HG02610 (cell line): ENCODE data around the gene ANO10.
"Not testable (repeated sequence)": the region's sequence is repeated elsewhere in the genome, so short reads cannot be mapped to it uniquely, and the experiment has no call there.

Experiments
- ATAC-seq: cut with Tn5 transposase; IDR thresholded peaks from one replicate; pipeline ENCODE4 v1.9.1; 2021; ENCODE audit warnings: mild to moderate bottlenecking, moderate library complexity; ENCODE audit not compliant: unreplicated experiment

ANO10 gene

DNA sequence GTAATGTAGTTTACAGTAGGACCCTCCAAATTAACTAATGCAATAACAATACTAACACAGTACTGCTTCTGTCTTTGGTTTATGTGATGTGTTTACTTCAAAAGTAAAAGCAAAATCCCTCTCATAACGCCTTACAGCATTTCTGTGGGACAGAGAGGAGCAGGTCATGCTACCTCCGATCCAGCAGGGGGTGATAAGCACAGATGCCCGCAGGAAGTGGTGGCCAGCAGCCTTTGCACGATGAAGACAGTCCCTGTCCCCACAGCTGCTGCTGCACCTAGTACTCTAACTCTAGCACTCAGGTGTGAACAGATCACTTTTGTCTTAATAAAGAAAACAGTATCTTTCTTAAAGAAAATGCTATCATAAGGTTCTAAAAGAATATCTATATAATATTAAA is 38.3 kb downstream of the ANO10 start:
- no peak for ATAC-seq

DNA sequence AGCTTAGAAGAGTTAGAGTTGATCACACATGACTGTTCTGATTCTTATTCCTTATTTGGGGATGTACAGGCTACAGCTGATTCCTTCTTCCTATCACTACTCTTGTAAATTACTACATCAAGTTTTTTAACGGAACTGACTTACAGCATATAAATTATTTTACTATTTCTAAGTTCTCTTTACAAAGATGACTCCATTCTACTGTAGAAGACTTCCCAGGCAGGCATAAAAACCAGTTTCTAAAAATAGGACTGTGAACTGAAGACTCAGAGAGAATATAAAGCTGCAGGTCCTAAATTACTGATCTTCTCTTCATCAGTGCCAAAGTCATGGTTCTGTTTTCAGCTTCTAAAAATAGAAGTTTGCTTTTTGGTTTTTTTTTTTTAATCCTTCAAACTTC is 38.9 kb downstream of the ANO10 start:
- no peak for ATAC-seq

DNA sequence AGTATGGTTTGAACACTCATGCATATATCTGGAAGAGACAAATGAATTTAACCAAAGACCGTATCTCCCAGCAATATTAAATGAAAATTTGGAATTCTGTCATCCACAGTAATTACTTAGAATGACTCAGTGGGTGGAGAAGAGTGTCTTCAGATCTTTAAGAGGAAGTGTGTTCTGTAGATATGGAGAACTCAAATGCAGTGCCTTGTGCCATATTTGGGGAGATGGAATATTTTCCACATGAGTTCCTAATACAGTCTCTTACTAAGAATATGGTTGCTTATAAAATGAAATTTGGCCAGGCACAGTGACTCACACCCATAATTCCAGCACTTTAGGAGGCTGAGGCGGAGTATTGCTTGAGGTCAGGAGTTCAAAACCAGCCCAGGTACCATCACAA is 40.5 kb downstream of the ANO10 start:
- ATAC-seq = no peak

DNA sequence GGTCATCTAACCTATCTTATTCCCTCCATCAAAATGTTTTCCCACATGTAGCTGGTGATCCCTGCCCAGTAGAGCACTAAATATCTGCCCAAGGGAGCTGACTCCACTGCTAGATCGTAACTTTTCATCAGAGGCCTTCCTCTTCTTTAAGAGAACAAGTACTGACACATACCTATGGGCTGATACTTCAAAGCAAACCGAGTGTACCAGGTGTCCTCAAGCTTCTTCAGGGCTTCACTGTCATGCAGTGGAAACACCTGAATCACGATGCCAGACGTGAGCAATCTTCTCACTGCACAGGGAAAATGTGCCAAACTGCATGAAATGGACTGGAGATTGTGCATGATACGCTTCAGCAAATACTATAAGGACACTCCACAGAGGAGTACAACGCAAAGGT is 41.6 kb downstream of the ANO10 start:
- no peak for ATAC-seq

DNA sequence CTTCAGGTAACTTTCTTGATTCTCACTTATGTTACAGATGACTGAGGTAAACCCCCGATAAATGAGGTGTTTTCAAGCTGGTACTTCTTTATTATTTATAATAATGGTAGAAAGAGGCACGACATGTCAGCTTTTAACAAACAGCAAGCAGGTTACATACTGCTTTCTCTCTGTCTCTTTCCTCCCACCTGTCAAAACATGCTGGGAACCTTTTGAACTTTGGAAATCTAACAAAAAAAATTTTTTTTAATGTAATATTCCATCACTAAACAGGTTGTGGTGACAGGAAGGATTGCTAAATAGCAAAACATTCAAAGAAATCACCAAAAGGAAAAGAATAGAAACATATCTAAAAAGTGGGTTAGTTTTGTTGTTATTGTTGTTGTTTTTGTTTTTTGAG is 48.2 kb downstream of the ANO10 start:
- no peak for ATAC-seq

DNA sequence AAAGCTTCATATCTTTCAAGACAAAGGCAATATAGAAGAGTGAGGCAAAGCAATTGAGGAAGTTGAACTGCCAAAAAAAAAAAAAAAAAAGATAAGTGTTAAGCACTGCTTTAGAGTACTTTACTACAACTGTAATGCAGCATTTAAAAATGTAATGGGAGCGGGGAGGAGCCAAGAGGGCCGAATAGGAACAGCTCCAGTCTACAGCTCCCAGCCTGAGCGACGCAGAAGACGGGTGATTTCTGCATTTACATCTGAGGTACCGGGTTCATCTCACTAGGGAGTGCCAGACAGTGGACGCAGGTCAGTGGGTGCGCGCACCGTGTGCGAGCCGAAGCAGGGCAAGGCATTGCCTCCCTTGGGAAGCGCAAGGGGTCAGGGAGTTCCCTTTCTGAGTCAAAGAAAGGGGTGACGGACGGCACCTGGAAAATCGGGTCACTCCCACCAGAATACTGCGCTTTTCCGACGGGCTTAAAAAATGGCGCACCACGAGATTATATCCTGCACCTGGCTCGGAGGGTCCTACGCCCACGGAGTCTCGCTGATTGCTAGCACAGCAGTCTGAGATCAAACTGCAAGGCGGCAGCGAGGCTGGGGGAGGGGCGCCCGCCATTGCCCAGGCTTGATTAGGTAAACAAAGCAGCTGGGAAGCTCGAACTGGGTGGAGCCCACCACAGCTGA is 56.0 kb downstream of the ANO10 start:
- not testable (repeated sequence) for ATAC-seq

DNA sequence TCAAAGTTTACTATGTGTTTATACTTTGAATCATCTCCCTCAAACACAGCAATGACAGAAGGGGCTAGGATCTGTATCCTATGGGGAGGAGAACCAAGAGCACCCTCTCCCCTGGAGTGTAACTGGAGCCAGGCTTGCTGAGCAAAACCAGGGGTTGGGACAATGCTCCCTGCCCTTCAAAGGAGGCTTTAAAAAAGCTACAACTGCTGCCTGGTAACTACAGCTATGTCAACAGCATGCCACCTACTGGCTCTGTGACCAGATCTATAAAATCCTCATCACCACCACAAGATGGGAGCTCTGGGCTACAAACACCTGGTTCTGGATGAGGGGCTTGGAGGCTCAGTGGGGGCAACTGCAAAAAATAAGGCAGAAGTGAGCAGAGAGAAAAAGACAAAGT is 61.9 kb downstream of the ANO10 start:
- no peak for ATAC-seq

DNA sequence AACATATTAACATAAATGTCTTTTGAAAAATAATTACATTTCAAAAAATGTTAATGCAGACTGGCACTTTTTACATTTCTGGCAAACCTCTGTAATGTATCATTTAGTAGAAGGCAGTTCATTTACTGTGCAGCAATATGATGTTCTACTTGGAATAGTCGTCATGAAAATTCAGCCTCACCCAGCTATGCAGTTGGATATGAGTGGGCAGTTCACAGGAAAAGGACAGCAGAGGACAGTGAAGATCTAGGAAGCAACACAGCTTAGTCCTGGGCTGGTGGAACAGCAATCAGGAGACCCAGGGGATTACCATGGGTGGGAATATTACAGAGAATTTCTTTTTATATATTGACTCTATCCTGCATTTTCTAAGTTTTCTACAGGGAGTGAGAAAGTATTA is 63.6 kb downstream of the ANO10 start:
- ATAC-seq = no peak

DNA sequence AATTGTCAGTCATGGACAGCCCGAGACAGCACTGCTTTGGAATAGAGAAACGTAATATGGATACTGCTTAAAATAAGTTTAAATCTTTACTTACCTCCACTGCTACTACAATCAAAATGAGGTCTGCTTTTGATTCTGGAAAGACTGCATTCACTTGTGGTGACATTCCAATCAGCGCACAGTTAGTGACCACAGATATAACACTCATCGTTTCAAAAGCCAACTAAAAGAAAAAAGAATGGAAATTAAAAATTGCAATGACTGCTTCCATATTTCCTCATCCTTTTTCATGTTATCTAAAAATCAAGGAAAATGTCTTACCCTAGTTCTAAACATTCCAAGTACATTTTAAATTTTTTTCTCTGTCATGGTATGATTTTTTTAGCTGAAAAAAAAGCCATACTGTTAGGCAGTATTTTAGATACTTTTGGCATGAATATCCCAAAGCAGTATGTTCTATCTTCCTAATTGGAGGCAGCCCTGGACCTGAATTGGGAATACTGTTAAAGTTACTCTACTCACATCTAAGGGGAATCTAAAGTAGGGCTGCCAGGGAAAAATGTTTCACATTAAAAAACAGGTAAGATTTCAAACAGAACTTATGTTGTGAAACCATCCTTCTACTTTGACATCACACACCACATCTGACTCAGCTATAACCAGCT is 72.1 kb downstream of the ANO10 start:
- no peak for ATAC-seq

DNA sequence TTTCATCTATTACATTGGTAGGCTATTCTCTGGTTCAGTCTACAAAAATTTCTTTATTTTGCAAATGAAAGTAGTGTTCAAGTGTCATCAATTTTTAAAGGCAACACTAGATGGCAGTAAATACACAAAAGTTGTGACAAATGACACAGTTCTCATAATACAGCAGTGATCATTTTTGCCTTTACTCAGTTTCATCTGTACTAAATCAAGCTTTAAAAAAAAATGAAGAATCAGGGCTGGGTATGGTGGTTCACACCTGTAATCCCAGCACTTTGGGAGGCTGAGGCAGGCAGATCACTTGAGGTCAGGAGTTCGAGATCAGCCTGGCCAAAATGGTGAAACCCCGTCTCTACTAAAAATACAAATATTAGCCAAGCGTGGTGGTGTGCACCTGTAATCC is 77.5 kb downstream of the ANO10 start:
- not testable (repeated sequence) for ATAC-seq

DNA sequence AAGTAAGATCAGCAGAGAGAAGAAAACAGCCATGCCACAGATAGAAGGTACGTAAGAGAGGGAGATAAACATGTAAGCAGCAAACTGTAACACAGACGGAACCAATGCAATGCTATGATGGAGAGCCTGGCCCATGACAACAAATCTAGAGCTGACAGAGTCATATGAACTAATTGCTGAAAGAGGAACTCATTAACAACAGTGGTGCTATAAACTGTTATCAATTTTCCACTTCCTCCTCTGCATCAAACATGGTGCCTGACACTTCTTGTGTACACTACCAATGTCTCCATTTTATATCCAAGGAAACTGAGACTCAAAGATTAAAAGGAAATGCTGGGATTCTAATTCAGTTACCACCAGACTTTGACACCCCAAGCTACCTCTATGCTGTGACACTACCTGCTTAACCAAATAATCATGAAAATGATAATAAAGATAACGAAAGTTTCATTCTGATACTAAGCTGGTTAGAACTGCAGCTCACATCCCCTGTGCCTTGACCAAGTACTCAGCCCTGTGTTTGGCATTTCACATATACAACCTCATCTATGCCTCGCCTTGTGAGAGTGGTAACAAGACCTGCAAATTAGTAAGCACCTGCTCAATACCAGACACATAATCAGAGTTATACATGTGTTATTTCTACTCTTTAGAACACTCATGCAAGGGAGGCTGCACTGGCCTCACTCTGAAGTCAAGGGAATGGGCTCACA is 79.3 kb downstream of the ANO10 start:
- ATAC-seq = no peak

DNA sequence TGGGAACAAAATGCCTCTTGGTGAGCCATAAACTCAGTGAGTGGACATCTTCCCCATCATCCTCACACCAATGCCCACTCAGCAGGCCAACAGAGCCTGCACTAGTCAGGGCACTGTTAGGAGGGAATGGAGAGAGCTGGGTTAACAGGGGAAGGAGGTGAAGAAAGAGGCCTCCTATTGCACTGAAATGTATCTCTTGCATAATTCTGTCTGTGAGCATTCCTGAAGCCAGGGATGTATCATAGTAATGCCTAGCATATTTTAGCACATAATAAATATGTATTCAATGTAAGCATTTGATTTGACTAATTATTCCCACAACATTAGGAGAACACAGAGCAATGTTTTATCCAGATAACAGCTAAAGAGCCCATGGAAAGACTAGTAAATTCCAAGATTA is 81.2 kb downstream of the ANO10 start:
- no peak for ATAC-seq

DNA sequence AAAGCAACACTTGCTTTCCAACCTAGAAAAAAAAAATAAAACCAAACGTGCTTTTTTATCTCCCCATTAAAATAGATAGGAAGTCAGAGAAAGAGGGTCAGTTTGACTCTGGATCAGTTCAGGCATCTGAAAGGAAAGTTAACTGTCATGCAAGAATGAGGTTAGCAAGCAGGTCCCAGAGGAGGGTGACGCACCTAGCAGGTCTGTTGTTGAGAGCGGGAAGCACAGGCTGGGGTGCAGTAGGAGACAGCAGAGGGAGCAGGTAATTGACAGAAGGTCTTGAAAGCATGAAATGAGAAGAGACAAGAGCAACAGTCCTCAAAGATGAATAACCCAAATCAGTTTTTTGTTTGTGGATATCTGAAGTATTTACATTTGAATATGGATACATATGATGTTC is 82.5 kb downstream of the ANO10 start:
- no peak for ATAC-seq

DNA sequence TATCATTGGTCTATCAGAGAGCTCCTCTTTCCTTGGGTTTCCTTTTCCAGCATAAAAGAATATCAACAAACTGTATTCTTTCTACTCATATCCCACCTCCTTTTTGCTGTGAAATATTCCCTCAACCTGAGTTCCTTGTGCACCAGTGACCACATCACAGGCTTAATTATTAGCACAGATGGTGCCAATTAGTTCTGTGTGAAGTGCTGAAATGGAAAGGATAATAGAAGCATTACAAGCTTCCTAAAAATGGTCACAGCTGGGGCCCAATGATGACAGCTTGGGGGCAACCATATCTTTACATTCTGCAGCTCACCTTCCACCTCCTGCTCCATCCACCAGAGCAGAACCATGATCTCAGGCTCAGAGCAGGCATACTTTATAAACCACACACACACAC is 84.6 kb downstream of the ANO10 start:
- no peak for ATAC-seq

DNA sequence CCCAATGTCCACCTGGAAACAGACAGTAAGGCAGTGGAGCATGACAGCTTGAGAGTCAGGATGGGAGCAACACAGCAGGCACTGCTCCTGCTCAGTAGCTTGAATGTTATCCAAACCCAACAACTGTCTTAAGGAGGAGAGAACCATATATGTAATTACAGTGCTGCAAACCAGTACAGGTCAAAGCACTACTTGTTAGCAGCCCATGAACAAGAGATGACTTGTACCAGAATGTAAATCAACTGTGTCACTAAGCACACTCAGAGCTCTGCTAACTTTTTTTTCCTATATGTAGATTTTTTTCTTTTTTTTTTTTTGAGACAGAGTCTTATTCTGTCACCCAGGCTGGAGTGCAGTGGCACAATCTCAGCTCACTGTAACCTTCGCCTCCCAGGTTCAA is 87.1 kb downstream of the ANO10 start:
- no peak for ATAC-seq

DNA sequence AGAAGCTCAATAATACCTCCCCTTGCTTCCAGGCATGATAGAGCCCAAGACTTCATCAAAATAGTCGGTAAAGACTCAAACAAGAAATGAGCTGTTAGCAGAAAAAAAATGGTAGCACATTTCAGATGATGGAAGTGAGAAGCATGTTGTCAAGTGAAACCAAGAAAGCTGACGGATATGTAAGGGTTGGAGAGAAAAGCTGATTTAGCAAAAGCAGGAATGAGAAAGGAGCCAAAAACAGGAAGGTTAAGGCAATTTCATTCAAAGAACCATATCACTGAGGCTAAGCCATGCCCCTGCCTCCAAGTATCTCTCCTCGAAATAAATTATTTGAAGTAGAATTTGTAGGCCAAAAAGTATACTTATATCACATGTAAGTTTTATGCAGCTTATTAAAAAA is 88.8 kb downstream of the ANO10 start:
- no peak for ATAC-seq

DNA sequence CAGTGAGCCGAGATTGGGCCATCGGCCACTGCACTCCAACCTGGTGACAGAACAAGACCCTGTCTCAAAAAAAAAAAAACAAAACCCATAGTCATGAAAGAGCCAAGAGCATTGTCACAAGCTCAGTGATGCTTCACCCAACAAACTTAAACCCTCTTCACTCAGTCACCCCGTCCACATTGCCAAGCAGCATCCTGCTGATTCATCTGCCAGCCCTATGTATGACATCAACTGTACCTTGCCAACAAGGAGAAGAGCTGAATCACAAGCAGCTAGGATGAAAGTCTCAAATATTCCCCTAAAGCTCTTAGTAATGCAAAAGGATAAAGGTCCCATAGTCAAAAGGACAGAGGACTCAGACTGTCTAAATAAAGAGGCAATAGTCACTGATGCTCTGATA is 90.0 kb downstream of the ANO10 start:
- ATAC-seq = no peak

DNA sequence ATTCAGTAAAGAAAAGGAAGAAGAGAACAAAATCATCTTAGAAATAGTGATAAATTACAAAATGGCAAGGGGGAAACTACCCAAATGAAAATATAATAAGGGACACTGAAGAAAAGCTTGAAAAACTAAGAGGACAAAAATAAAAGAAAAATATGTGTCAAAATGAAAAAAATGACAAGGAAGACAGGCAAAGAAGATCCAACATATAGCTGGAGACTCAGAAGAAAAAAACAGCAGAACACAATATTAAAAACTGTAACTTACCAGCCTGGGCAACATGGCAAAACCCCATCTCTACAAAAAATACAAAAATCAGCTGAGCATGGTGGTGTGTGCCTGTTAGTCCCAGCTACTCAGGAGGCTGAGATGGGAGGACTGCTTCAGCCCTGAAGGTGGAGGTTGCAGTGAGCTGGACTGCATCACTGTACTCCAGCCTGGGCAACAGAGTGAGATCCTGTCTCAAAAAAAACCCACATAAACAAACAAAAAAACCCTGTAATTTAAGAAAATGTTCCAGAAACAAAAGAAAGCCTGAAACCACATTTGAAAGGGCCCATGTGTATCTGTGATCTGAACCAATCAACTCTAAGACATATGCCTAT is 93.2 kb downstream of the ANO10 start:
- no peak for ATAC-seq

DNA sequence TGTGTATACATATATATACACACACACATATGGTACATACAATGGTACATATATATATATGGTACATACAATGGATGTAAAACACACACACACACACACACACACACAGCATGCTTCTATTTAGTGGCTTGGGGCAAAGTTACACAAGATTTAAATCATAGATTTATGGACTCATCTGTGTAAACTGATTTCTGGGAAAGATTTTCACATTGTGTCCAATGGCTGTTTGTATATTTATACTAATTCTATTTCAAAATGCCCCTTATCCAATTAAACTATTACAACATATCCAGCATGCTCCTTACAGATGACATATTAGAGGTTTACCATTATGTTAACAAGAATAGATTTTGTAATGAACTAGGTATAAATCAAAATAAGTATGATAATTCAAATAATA is 94.9 kb downstream of the ANO10 start:
- ATAC-seq = no peak

DNA sequence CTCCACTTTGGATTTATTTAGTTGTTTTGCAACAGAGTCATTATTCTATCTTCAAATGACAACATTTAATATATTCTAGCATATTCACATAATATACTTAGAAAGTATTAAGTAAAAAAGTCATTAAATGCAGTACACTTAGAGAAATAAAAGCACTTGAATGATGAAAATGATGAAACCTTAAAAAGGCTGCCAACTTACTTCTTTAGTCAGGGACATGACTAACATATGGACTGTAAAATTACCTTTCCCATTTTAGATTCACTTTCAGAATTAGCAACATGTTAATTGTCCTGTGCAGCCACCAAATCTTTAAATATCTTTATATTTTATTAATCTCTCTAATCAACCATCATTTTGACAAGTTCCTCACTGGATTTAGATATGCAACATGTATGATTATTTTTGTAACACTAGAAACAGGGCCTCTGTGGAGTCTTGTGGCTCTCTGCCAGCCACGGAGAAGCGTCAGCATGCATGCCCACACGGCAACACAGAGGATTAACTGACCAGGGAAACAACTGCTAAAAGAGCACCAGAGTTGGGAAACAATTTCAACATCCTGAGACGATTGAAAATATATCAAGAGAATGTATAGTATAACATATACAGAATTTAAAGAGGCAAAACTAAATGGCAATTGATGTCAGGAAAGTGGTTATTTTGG is 95.7 kb downstream of the ANO10 start:
- ATAC-seq = no peak

DNA sequence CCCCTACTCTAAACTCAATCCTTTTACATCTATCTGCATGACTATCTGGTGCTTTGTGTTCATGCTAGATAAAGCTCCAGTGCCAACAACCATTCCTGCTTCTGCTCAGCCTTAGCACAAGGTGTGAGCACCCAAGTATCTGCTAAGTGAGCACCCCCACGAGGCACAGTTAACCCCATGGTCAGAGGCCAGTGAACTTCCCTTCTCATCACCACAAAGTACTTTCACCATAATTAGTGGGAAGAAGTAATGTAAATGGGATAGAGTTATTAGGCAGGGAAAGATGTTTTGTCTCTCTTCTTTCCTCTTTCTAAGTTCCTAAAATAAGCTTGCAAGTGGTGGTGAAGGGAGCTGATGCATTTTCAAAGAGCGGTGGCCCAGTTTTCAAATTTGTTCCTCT is 96.4 kb downstream of the ANO10 start:
- ATAC-seq = no peak
